H54 (cell line): ENCODE data around the gene ZNF18.

Experiments
- DNase-seq: peaks from one replicate; pipeline ENCODE4 v3.0.0; 2011; ENCODE audit warnings: low spot score, mixed read lengths; ENCODE audit not compliant: insufficient read length
- FAIRE-seq: peaks from 3 replicates; lab custom pipeline; 2011; peaks lifted over from hg19 to GRCh38; lab: Jason Lieb, UNC
- POLR2A ChIP-seq: IDR thresholded peaks from 2 replicates; pipeline ENCODE4 v1.6.1; 2011; ENCODE audit warnings: low read depth, mild to moderate bottlenecking, low read length

ZNF18 gene, protein sequence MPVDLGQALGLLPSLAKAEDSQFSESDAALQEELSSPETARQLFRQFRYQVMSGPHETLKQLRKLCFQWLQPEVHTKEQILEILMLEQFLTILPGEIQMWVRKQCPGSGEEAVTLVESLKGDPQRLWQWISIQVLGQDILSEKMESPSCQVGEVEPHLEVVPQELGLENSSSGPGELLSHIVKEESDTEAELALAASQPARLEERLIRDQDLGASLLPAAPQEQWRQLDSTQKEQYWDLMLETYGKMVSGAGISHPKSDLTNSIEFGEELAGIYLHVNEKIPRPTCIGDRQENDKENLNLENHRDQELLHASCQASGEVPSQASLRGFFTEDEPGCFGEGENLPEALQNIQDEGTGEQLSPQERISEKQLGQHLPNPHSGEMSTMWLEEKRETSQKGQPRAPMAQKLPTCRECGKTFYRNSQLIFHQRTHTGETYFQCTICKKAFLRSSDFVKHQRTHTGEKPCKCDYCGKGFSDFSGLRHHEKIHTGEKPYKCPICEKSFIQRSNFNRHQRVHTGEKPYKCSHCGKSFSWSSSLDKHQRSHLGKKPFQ

DNA sequence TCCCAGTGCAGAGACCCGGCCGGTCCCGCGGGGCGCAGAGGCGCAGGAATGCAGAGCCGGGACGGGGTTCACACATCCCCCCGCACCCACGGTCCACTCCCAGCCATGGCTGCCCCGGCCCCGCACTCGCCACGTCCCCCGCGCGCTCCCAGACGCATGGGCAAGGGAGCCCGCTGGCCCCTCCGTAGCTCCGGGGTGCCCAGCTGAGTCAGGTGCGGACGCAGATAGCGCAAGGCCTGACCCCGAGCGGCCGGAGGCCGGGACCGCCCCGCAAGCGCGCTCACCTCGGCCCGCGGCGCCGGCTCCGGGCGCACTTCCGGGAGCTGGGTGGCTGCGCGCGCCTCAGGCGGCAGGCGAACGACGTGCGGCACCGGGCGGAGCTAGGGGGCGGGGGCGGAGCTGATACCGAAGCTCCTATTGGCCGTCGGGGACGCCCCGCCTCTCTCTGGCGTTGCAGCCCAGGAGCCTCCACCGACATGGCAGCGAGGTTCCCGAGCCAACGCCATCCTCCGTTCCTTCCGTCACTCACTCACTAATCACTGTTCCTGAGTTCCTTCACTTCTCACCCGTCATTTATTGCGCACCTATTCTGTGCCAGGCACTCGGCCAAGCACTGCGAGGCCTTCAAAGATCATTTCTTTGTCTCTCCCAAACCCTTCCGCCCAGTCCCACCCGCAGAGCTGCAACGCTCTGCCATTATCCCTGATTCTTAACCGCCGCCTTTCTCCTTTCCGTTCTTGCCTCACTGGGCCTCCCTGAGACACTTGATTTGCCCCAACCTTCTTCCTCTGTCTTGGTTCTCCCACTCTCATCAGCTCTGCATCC lies at the start of gene ZNF18:
Gene ZNF18, minus strand, starts transcription at position 329 of the 825 bp plus-strand sequence. CDS start 4,646 bp downstream, outside the sequence.
- peak; percentile 97 for TF ChIP-seq POLR2A
- FAIRE-seq (peak; percentile 89), DNase-seq (peak; percentile 93)

- no peak for DNase-seq
- TF ChIP-seq POLR2A: no peak
- no peak for FAIRE-seq
These were observed 49.5 kb upstream of the ZNF18 start for GRCh38 chr17:12046786-12047185.

GRCh38 chr17:12043702-12044101 lies 46.4 kb upstream of the ZNF18 start:
- FAIRE-seq: no peak
- no peak for DNase-seq
- TF ChIP-seq POLR2A: no peak

GRCh38 chr17:12041312-12041711 lies 44.0 kb upstream of the ZNF18 start:
- TF ChIP-seq POLR2A: no peak
- FAIRE-seq: peak; percentile 95
- DNase-seq: peak; percentile 23

DNA sequence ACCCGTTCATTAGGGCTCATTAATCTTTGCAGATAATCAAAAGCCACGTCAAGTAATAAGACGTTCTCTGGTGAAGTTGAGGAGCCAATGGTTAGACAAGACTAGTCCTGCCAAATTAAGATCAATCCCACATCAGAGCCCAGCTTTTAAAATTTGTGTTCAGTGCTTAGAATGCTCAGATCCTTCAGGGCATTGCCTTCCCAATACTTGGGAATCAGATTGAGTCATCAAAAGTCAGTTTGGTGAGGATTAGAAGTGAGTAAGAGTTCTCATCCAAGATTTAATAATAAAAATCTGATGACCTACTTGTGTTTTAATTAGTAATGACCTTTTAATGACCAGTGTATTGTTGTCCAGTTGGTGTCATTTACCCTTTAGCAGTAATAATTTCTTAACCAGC lies 43.2 kb upstream of the ZNF18 start:
- no peak for TF ChIP-seq POLR2A
- no peak for DNase-seq
- FAIRE-seq: peak; percentile 83

DNA sequence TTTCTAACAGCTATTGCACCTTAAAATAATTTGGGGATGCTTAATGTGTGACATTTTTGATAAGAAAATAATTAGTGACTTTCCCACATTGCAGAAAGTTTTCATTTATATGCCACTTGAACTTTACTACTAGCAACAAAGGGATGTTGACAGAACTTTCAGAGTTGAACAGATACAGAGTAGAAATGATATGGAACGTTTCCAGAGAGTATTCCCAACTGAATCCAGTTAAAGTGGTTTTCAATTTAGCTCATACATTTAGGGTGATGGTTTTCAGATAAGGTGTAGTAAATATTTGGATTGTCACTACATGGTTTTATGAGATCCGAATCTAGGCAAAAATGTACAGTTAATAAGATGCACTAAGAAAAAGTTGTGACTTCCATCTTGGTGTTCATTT lies 40.7 kb upstream of the ZNF18 start:
- TF ChIP-seq POLR2A: no peak
- FAIRE-seq (peak; percentile 33), DNase-seq (no peak)

DNA sequence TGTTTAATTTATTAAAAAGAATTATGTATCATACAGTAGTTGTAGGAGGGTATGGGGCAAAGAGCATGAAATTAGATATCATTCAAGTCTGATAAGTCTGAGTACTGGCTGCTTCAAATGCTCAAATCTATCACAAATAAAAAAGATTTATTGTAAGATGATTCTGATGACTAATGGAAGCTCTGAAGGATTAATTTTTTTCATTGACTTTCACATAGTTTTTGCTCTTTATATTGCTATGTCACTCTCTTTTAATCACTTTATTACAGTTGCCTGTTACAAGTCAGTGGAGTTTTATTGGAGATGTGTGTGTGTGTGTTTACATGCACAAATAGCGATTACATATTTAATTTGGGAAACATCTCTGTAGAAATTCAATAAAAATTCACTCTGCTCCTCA lies 38.4 kb upstream of the ZNF18 start:
- FAIRE-seq (no peak), DNase-seq (no peak)
- no peak for TF ChIP-seq POLR2A

GRCh38 chr17:12034538-12034937 lies 37.3 kb upstream of the ZNF18 start:
- FAIRE-seq (no peak), DNase-seq (no peak)
- TF ChIP-seq POLR2A: no peak

GRCh38 chr17:12028611-12029010 lies 31.3 kb upstream of the ZNF18 start:
- TF ChIP-seq POLR2A: no peak
- no peak for FAIRE-seq

DNA sequence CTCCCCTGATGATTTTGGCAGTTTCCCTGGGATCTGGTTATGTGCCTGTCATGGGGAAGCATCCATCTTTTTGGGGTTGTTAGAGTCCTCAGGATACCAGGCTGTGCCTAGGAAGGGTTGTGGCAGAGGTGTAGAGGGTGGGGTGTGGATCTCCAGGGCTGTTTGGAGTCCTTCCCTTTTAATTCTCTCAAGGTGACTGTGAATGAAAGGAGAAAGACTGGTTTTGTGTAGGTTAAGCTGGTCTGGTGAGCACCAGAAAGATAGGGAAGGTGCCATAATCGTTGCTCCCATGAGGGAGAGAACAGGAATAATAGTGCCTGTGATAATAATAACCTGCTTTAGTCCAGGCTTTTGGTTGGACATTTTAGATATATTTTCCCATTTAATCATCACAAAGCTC lies 30.4 kb upstream of the ZNF18 start:
- TF ChIP-seq POLR2A: no peak
- DNase-seq (no peak), FAIRE-seq (no peak)

More at GRCh38 chr17:12028611-12029010, 31.3 kb upstream of the ZNF18 start:
- no peak for DNase-seq

DNA sequence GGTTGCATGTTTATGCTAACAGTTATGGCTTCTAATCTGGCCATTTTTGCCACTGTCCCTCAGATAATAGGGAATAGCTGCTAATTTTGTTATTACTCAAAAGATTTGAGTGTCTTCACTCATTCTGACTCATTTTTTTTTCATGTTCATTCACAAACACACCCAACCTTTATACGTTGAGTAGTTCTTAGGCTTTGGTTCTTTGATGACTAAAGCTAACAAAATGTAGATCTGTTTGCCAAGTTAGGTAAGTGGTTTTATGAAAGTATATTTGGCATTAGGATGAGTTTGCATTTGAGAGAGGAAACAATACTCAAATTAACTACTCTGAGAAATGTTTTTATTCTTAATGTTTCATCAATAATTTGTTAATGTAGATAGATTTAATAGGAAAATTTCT lies 27.1 kb upstream of the ZNF18 start:
- peak; percentile 70 for DNase-seq
- peak; percentile 91 for FAIRE-seq
- no peak for TF ChIP-seq POLR2A

- no peak for TF ChIP-seq POLR2A
- no peak for FAIRE-seq
- DNase-seq: no peak
These were observed 25.0 kb upstream of the ZNF18 start for GRCh38 chr17:12022310-12022709.

- no peak for TF ChIP-seq POLR2A
- FAIRE-seq: no peak
These were observed 24.4 kb upstream of the ZNF18 start for GRCh38 chr17:12021623-12022140.

More at GRCh38 chr17:12021623-12022140, 24.4 kb upstream of the ZNF18 start:
- DNase-seq: no peak
